Putamen (tissue), 1 donor: ENCODE results near the gene PORCN.
"Not testable (repeated sequence)": the region's sequence is repeated elsewhere in the genome, so short reads cannot be mapped to it uniquely, and the experiment has no call there.

Experiments used
- DNase-seq: peaks from one replicate; pipeline ENCODE4 v3.0.0-alpha.2; 2016; ENCODE audit warnings: low spot score

The PORCN gene

DNA sequence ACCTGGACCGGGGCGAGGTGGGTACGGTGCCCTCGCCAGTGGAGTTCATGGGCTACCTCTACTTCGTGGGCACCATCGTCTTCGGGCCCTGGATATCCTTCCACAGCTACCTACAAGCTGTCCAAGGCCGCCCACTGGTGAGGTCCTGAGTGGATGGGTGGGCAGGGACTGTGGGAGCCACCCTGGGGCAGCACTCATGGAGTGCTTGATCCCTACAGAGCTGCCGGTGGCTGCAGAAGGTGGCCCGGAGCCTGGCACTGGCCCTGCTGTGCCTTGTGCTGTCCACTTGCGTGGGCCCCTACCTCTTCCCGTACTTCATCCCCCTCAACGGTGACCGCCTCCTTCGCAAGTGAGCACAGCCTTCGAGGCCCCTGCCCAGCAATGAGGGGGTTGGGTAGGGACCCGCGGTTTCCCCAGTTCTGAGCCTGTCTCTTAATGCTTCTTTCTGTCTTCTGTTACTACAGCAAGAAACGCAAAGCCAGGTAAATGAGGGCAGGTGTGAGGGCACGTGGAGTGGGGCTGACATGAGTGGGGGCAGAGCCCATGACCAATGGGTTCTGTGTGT lies 3.7 kb downstream of the PORCN start:
- no peak for DNase-seq

DNA sequence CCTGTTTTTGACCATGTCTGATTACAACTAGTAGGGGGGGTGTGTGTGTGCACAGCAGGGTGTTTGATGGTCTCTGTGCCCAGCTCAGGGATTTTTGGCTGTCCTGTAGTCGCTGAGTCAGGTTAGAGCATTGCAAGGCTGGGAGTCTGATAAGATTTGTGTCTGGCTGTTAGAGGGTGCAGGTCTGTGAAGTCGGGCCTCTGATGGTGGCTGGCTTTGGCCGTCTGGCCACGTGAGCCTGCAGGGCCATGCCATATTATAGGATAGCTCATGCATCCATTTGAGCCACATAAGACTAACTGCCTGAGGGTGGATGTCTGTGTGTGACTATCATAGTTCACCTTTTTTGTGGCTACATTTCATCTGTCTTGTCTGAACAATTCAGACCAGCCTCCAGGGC lies 4.9 kb downstream of the PORCN start:
- DNase-seq: no peak

DNA sequence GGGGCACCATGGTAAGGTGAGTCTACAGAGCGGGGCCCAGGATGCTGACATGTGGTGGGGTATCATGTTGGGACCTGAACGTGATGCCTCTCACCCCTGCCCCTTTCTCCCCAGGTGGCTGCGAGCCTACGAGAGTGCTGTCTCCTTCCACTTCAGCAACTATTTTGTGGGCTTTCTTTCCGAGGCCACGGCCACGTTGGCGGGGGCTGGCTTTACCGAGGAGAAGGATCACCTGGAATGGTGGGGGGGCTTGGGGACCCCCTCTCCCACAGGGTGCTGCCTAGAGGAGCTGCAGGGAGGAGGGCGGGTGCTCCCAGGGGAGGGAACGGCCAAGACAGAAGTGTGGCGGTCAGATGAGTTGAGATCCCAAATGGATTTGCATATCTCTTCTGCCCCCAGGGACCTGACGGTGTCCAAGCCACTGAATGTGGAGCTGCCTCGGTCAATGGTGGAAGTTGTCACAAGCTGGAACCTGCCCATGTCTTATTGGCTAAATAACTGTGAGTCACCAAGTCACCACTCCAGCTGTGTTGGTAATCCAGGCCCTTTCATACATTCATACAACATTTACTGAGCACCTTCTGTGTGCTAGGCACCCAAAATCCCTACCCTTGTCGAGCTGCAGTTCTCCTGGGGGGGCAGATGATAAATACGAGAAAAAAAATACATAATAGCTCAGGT lies 5.5 kb downstream of the PORCN start:
- no peak for DNase-seq

DNA sequence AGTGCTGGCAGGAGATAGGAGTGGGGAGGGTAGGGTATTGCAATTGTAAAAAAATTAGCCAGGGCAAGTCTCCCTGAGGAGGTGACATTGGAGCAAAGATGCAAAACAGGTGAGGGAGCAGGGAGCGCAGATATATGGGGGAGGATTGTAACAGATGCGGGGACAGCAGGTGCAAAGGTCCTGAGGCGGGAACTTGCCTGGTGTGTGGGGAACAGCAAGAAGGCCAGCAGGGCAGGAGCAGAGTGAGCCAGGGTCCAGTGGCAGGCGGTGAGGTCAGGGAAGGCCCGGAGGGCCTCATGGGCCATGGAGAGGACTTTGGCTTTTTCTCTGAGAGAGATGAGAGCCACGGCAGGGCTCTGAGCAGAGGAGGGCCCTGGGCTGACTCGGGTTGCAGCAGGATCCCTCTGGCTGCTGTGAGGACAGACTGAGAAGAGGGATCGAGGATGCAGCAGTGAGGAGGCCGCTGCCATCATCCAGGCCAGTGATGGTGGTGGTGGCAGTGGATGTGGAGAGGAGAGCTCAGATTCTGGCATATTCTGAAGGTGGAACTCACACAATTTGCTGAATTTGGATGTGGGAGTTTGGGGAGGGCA lies 6.2 kb downstream of the PORCN start:
- no peak for DNase-seq

DNA sequence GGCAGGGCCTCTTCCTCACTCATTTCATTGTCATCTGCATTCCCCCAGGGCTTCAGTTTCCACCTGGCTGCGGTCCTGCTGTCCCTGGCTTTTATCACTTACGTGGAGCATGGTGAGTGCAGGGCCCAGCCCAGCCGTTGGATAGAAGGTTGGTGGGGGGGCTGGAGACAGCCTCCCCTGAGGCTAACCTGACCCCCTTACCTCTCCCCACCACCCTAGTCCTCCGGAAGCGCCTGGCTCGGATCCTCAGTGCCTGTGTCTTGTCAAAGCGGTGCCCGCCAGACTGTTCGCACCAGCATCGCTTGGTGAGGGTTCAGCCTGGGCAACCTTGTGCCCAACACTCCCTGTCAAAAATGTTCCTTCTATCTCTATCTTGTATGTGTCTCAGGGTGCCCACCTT lies 7.0 kb downstream of the PORCN start:
- DNase-seq: no peak

DNA sequence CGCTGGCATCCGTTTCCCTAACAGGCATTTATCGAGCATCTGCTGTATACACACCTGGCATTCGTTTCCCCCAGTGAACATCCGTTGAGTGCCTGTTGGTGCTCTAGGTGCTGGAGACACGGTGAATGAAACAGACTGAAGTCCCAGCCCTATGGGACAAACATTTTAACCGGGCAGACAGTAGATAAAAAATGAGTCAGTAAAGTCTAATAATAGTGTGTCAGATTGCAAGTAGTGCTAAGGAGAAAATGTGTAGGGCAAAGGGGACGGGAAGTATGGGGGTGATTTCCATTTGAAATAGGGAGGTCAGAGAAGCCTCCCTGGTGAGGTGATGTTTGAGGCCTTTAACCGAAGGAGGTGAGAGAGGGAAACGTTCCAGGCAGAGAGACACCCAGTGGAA lies 7.5 kb downstream of the PORCN start:
- no peak for DNase-seq

DNA sequence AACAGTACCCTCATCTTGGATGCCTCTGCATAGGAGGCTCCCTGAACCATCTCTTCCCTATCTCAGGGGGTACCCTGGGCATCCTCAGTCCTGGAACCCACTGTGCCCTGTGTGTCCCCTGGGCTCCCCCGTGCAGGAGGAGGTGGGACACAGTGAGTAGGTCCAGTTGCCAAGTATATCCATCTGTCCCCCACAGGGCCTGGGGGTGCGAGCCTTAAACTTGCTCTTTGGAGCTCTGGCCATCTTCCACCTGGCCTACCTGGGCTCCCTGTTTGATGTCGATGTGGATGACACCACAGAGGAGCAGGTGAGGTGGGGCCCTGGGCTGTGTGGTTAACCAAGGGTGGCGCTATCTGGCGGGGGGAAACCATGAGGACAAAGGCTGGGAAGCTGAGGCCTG lies 8.2 kb downstream of the PORCN start:
- no peak for DNase-seq

DNA sequence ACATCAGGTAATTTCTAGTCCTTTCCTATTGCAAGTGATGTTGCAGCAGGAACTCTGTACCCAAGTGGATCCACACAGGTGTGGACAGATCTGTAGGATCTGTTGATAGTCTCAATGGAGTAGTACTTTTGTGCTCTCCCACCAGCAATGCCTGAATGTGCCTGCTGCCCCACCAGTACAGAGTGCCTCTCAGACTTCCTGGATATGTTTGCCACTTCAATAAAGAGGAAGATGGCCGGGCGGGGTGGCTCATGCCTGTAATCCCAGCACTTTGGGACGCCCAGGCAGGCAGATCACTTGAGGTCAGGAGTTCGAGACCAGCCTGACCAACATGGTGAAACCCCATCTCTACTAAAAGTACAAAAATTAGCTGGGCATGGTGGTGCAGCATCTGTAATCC lies 10.7 kb downstream of the PORCN start:
- DNase-seq: not testable (repeated sequence)

DNA sequence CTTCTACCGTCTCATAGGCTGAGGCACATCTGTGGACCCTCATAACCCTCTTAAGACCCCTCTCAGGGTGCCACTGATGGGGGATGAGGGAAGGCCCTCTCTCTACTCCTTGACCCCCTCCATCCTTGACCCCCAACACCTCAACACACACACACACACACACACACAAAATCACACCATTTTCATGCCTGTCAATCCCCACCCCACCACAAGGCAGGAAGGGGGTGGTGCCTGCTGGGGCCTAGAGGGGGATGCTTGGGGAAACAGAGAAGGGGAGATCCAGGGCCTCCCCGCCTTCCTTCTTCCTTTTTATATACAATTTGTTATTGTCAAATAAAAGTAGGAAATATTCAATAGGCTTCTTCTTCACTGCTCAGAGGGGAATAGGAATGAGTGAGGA lies 11.7 kb downstream of the PORCN start:
- DNase-seq: no peak

DNA sequence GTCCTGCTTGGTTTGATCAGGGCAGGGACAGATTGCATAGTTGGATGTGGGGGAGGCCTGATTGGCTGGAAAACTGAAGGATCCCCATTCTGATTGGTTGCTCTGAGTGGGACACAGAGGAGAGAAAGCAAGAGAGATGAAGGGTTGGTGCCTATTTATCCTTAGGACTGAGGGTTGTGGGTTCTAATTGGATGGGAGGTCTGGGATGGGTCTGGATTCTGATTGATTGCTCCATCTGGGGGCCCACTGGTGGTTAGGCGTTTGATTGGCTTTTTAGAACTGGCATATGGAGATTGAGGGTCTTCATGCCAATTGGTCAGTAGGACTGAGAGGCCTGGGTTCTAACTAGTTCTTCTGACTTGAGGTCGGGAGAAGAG lies 12.2 kb downstream of the PORCN start:
- no peak for DNase-seq

DNA sequence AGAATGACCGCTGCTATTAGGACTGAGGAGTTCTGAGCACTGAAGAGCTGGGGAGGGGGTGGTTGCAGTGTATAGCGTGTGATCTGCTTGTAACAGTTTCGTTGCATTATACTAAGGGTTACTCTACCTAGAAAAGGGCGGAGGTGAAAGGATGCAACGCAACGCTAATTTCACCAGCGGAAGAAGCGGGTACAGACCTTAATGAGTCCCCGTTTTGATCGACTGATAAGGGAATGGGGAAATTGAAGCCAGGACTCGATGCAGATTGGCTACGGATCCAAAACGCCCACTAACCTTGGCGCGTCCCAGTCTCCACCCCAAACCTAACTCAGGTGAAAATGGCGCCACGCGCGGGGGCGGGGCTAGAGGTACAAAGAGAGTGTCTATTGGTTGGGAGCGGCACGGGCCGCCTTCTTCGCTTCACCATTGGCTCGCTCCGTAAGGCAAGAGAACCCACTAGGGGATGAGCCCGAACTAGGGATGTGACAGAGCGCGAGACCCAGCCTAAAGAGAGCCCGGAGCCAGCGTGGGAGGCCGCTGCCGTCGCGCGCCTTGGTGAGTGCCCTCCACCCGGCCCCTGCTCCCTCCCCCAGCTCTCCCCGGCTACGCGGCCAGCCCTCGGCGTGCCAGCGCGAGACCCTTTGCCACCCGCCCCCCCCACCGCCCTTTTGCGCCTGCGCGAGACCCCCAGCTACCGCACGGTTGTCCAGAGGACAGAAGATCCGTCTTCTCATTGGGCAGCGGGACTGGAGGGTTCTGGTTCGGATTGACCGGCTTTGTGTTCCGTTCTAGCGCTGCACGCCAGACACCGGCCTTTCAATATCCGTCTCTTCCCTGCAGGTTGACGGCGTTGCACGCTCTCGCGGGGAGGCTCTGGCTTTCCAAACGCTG lies 12.8 kb downstream of the PORCN start, which contains the start of gene EBP:
Gene EBP, plus strand, starts transcription at position 456 of the 891 bp plus-strand sequence. CDS start 1,964 bp downstream, outside the sequence.
- peak; percentile 84 for DNase-seq

DNA sequence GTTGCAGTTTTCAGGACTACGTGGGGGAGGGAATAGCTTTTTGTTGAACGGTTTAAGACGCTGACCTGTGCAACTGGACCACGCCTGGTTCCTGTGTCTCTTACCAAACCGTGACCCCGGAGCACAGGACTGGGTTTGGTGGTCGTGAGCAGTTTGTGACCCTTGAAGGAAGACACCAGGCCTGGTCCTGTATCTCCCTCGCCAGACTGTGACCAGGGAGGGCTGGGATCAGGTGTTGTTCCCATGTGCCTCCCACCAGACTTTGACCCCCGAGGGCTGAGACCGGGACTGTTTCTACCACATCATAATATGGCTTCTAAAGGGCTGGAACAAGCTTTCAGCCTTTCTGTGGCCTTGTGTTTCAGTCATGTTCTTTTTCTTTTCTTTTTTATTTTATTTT lies 13.5 kb downstream of the PORCN start:
- DNase-seq: no peak

DNA sequence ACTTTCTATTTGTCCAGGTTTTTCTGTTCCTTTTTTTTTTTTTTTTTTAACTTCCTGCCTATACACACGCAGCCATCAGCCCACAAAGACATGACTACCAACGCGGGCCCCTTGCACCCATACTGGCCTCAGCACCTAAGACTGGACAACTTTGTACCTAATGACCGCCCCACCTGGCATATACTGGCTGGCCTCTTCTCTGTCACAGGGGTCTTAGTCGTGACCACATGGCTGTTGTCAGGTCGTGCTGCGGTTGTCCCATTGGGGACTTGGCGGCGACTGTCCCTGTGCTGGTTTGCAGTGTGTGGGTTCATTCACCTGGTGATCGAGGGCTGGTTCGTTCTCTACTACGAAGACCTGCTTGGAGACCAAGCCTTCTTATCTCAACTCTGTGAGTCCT lies 14.9 kb downstream of the PORCN start:
- DNase-seq: no peak

DNA sequence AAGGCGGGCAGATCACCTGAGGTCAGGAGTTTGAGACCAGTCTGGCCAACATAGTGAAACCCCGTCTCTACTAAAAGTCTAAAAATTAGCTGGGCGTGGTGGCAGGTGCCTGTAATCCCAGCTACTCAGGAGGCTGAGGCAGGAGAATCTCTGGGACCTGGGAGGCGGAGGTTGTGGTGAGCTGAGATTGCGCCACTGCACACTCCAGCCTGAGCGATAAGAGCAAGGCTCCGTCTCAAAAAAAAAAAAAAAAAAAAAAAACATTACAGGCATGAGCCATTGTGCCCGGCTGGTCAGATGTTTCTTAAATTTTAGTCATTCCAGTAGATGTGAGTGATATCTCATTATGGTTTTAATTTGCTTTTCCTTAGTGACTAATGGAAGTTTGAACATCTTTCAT lies 17.1 kb downstream of the PORCN start:
- not testable (repeated sequence) for DNase-seq

DNA sequence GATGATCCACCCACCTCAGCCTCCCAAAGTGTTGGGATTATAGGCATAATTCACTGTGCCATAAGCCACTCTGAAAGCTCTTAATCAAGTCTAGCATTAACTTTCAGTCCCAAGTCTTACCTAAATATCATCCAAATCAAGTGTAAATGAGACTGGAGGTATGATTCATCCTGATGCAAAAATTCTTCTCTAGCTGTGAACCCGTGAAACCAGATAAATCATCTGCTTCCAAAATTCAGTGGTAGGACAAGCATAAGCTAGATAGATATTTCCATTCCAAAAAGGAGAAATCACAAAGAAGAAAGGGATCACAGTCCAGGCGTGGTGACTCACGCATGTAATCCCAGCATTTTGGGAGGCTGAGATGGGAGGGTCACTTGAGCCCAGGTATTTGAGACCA lies 21.9 kb downstream of the PORCN start:
- DNase-seq: no peak

DNA sequence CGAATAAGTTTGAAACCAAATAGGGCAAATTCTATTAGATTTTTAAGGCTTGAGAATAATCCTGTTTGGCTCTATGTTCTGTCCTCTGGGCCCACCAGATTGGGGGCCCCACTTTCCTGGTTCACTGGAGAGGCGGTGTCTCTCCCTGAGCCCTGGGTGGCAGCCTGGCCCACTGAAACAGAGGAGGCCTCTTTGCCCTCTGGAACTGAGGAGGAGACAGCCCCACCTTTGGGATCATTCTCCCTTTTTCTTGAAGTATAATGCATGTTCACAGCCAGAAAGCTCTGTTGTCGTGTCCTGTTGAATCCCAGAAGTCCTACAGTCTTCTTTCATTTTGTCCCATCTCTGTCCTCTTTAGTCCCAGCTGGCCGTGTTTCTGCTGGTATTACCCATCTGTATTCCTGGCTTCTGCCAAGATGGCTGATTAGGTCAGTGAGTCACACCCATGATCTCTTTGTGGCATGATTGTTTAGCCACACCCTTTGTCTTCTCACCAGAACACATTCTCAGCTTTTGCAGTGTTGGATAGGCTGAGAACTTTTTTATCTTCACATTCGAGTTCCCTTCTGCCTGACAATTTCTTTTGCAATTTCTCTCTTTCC lies 22.7 kb downstream of the PORCN start:
- DNase-seq: no peak

DNA sequence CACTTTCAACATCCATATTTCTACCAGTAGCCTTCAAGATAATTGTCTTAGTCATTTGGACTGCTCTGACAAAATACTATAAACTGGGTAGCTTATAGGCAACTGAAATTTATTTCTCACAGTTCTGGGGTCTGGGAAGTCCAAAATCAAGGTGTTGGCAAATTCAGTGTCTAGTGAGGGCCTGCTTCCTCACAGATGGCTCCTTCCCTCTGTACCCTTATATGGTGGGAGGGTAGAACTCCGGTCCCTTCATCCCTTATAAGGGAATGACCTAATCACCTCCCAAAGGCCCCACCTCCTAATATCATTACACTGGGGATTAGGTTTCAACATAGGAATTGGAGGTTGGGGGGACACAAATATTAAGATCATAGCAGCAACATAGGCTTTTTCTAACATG lies 23.4 kb downstream of the PORCN start:
- no peak for DNase-seq

DNA sequence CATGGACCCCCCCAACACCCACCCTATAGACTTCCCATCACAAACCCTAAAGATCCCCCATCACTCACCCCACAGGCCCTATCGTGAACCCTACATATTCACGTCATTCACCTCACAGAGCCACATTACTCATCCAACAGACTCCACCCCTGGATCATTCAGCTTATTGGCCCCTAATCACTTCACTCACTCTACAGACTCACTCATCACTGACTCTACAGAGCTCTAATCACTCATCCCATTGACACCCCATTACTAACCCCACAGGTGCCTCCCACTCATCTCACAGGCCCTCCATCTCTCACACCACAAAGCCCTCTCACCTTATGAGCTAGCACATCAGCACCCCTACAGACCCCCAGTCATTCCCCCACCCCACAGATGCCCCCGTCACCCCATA lies 24.4 kb downstream of the PORCN start:
- DNase-seq: no peak

DNA sequence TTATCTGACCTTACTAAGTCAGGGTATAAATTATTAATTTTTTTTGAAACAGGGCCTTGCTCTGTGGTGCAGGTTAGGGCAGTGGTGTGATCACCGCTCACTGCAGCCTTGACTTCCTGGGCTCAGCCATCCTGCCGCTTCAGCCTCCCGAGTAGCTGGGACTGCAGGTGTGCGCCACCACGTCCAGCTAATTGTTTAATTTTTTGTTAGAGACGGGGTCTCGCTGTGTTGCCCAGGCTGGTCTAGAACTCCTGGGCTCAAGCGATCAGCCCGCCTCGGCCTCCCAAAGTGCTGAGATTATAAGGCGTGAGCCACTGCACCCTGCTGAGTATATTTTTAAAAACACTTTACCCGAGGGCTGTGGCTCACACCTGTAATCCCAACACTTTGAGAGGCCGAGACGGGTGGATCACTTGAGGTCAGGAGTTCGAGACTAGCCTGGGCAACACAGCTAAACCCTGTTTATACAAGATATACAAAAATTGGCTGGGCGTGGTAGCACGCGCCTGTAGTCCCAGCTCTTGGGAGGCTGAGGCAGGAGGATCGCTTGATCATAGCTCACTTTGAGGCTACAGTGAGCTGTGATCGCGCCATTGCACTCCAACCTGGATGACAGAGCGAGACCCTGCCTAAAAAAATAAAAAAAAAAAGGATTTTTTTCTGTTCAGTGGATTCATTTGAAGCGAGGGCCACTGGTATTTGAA lies 30.0 kb downstream of the PORCN start:
- no peak for DNase-seq

DNA sequence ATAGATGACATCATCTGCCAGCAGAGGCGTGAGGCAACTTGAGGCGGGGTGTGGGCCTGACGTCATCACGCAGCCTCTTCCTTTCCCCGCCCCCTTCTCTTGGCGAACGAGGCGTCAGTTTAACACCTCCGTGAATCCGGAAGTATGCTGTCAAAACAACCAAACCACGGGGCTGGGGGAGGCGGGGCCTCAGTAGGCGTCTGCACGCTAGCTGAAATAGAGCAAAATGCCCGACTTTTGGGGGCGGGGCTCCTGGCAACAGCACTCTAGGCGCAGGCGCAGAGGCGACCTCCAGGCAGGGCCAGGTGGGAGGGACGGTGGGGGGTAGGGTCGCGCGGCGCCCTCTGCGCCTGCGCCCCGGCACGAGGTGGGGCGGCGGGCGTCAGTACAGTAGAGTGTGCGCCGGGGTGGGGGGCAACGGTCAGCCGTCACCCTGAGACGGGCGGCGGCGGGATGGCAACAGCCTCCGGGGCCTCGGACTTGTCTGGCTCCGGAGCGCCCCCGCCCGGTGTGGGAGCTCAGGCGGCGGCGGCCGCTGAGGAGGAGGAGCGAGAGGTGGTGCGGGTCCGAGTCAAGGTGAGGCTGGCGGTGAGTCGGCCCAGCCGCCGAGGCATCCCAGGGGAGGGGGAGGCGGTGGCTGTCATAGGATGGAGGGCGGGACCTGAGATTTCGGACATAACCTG lies 30.7 kb downstream of the PORCN start, which contains the start of gene TBC1D25:
Gene TBC1D25, plus strand, starts transcription at position 370 of the 683 bp plus-strand sequence. Its CDS starts 84 bp downstream, at position 454.
- peak; percentile 95 for DNase-seq

DNA sequence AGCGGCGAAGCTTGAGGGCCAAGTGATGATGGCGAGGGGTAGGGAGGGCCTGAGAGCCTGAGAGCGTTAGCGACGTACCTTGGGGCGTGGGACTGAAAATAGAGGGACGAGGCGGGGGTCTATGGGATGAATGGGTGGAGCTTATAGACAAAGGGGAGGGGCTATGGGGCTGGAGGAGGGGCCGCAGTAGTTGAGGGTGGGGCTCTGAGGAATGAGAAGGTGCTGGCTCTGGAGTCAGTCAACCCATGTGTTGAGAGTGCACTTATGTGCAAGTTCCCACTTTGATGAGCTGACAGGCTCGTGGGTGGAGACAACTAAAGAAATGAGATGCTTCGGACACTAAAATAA lies 31.2 kb downstream of the PORCN start:
- DNase-seq: peak; percentile 19
